ENCODE data around the gene MIPOL1. TPM values are rescaled to one million over a fixed set of nuclear protein-coding genes. Genes with fewer than 3 reads are reported as not detected.
A peak's percentile ranks its signal among the peaks of the same experiment; 100 is the strongest.
"Not testable (repeated sequence)": the region's sequence is repeated elsewhere in the genome, so short reads cannot be mapped to it uniquely, and the experiment has no call there.

MIPOL1 gene
- total RNA-seq, 2 donors from 2014 or later: 0.67 to 1.5 TPM

GRCh38 chr14:37172936-37173614 is 24.7 kb upstream of the MIPOL1 start:
- Mint-ChIP-seq H3K4me1 (no peaks in the 10 kb centered on the region), H3K27ac (no peak overlapping the region), H3K4me3 (no peak overlapping the region), H3K27me3 (peaks cover 15% of the 10 kb centered on the region), H3K36me3 (ENCODE audit: low read depth) (no peaks in the 10 kb centered on the region), H3K9me3 (no peaks in the 10 kb centered on the region)
- ATAC-seq (replicated peaks): no peak

- no peaks in the 10 kb centered on the region for H3K36me3 Mint-ChIP-seq (ENCODE audit: low read depth)
- no peak for ATAC-seq (replicated peaks)
- H3K9me3 Mint-ChIP-seq: peaks cover 4% of the 10 kb centered on the region
These were observed 17.7 kb upstream of the MIPOL1 start for GRCh38 chr14:37179896-37180502.

GRCh38 chr14:37180886-37181285 is 16.9 kb upstream of the MIPOL1 start:
- H3K4me1 Mint-ChIP-seq; H3K27me3 Mint-ChIP-seq; H3K9me3 Mint-ChIP-seq; ATAC-seq (replicated peaks); H3K36me3 Mint-ChIP-seq (ENCODE audit: low read depth); H3K27ac Mint-ChIP-seq; H3K4me3 Mint-ChIP-seq: not testable (repeated sequence)

More at GRCh38 chr14:37179896-37180502, 17.7 kb upstream of the MIPOL1 start:
- H3K4me3 Mint-ChIP-seq: no peak overlapping the region
- no peak overlapping the region for H3K27ac Mint-ChIP-seq
- peaks cover 3% of the 10 kb centered on the region for H3K27me3 Mint-ChIP-seq
- H3K4me1 Mint-ChIP-seq: no peaks in the 10 kb centered on the region

GRCh38 chr14:37181441-37181840 is 16.3 kb upstream of the MIPOL1 start:
- peaks cover 3% of the 10 kb centered on the region for H3K27me3 Mint-ChIP-seq
- no peak for ATAC-seq (replicated peaks)
- H3K27ac Mint-ChIP-seq: no peak overlapping the region
- no peaks in the 10 kb centered on the region for H3K4me1 Mint-ChIP-seq
- H3K4me3 Mint-ChIP-seq: no peak overlapping the region
- H3K36me3 Mint-ChIP-seq (ENCODE audit: low read depth): no peaks in the 10 kb centered on the region
- H3K9me3 Mint-ChIP-seq: peaks cover 4% of the 10 kb centered on the region

GRCh38 chr14:37184520-37184919 is 13.2 kb upstream of the MIPOL1 start:
- not testable (repeated sequence) for H3K36me3 Mint-ChIP-seq (ENCODE audit: low read depth); H3K4me1 Mint-ChIP-seq; H3K27me3 Mint-ChIP-seq; H3K9me3 Mint-ChIP-seq; ATAC-seq (replicated peaks); H3K4me3 Mint-ChIP-seq; H3K27ac Mint-ChIP-seq

- Mint-ChIP-seq H3K36me3 (ENCODE audit: low read depth) (no peaks in the 10 kb centered on the region), H3K9me3 (peaks cover 8% of the 10 kb centered on the region), H3K4me3 (no peak overlapping the region), H3K4me1 (no peaks in the 10 kb centered on the region), H3K27ac (no peak overlapping the region), H3K27me3 (peaks cover 3% of the 10 kb centered on the region)
- no peak for ATAC-seq (replicated peaks)
These were observed 12.1 kb upstream of the MIPOL1 start for GRCh38 chr14:37185670-37186069.

GRCh38 chr14:37186865-37187264 is 10.9 kb upstream of the MIPOL1 start:
- Mint-ChIP-seq H3K4me1 (no peaks in the 10 kb centered on the region), H3K4me3 (no peak overlapping the region), H3K27me3 (peaks cover 3% of the 10 kb centered on the region), H3K9me3 (peaks cover 8% of the 10 kb centered on the region), H3K36me3 (ENCODE audit: low read depth) (no peaks in the 10 kb centered on the region), H3K27ac (no peak overlapping the region)
- no peak for ATAC-seq (replicated peaks)

GRCh38 chr14:37187294-37187693 is 10.4 kb upstream of the MIPOL1 start:
- Mint-ChIP-seq H3K9me3 (peaks cover 5% of the 10 kb centered on the region), H3K4me3 (no peak overlapping the region), H3K4me1 (no peaks in the 10 kb centered on the region), H3K36me3 (ENCODE audit: low read depth) (no peaks in the 10 kb centered on the region), H3K27me3 (no peaks in the 10 kb centered on the region), H3K27ac (no peak overlapping the region)
- no peak for ATAC-seq (replicated peaks)

GRCh38 chr14:37187840-37188577 is 9.7 kb upstream of the MIPOL1 start:
- not testable (repeated sequence) for H3K27ac Mint-ChIP-seq

GRCh38 chr14:37189733-37190132 is 8.0 kb upstream of the MIPOL1 start:
- not testable (repeated sequence) for H3K4me1 Mint-ChIP-seq; H3K27me3 Mint-ChIP-seq; ATAC-seq (replicated peaks); H3K4me3 Mint-ChIP-seq; H3K27ac Mint-ChIP-seq; H3K36me3 Mint-ChIP-seq (ENCODE audit: low read depth); H3K9me3 Mint-ChIP-seq

More at GRCh38 chr14:37187840-37188577, 9.7 kb upstream of the MIPOL1 start:
- H3K4me1 Mint-ChIP-seq; H3K4me3 Mint-ChIP-seq; H3K9me3 Mint-ChIP-seq; ATAC-seq (replicated peaks); H3K36me3 Mint-ChIP-seq (ENCODE audit: low read depth); H3K27me3 Mint-ChIP-seq: not testable (repeated sequence)

- Mint-ChIP-seq H3K27me3 (peaks cover 17% of the 10 kb centered on the region), H3K9me3 (no peaks in the 10 kb centered on the region), H3K4me1 (no peaks in the 10 kb centered on the region), H3K27ac (no peak overlapping the region), H3K36me3 (ENCODE audit: low read depth) (no peaks in the 10 kb centered on the region), H3K4me3 (no peak overlapping the region)
- ATAC-seq (replicated peaks): no peak
These were observed 3.0 kb upstream of the MIPOL1 start for GRCh38 chr14:37194698-37195097.

- Mint-ChIP-seq H3K27ac (no peak overlapping the region), H3K36me3 (ENCODE audit: low read depth) (no peaks in the 10 kb centered on the region), H3K9me3 (no peaks in the 10 kb centered on the region), H3K4me1 (no peaks in the 10 kb centered on the region), H3K27me3 (peaks cover 17% of the 10 kb centered on the region), H3K4me3 (no peak overlapping the region)
- no peak for ATAC-seq (replicated peaks)
These were observed 2.4 kb upstream of the MIPOL1 start for GRCh38 chr14:37195327-37195726.

- ATAC-seq (replicated peaks): no peak
- H3K27me3 Mint-ChIP-seq: peaks cover 17% of the 10 kb centered on the region
- peak overlapping the region; percentile 75 for H3K4me3 Mint-ChIP-seq
- no peaks in the 10 kb centered on the region for H3K4me1 Mint-ChIP-seq
- H3K36me3 Mint-ChIP-seq (ENCODE audit: low read depth): no peaks in the 10 kb centered on the region
- no peaks in the 10 kb centered on the region for H3K9me3 Mint-ChIP-seq
- no peak overlapping the region for H3K27ac Mint-ChIP-seq
These were observed 925 bp upstream of the MIPOL1 start for GRCh38 chr14:37196604-37197420.

- Mint-ChIP-seq H3K4me1 (no peaks in the 10 kb centered on the region), H3K27ac (no peak overlapping the region), H3K36me3 (ENCODE audit: low read depth) (no peaks in the 10 kb centered on the region), H3K4me3 (peak overlapping the region; percentile 75), H3K9me3 (no peaks in the 10 kb centered on the region), H3K27me3 (peaks cover 17% of the 10 kb centered on the region)
- ATAC-seq (replicated peaks): no peak
These were observed 499 bp downstream of the MIPOL1 start for GRCh38 chr14:37198273-37198598.
